H9 (cell line): Measurements from ENCODE around the gene NDUFAF2. TPM values are rescaled to one million over a fixed set of nuclear protein-coding genes. Genes with fewer than 3 reads are reported as not detected.

Experiments
- DNase-seq: peaks from one replicate; pipeline ENCODE4 v3.0.0-alpha.2; 2017
- H2AFZ ChIP-seq: one replicate; pipeline ENCODE4 v1.6.1; 2013; ENCODE audit warnings: mild to moderate bottlenecking, low read length, control low read depth, moderate library complexity
- H2AK5ac ChIP-seq: 2 replicates; pipeline ENCODE4 v1.6.1; 2013; ENCODE audit warnings: low read length, control low read depth, mixed read lengths; ENCODE audit not compliant: insufficient read length
- H2BK120ac ChIP-seq: one replicate; pipeline ENCODE4 v1.6.1; 2013; ENCODE audit warnings: low read depth, mild to moderate bottlenecking, low read length, control low read depth, inconsistent platforms; ENCODE audit not compliant: poor library complexity, severe bottlenecking
- H2BK12ac ChIP-seq: 2 replicates; pipeline ENCODE4 v1.6.1; 2013; ENCODE audit warnings: low read length, control low read depth, mixed read lengths, low read depth; ENCODE audit not compliant: insufficient read length
- H2BK15ac ChIP-seq: 2 replicates; pipeline ENCODE4 v1.6.1; 2013; ENCODE audit warnings: low read depth, low read length, control low read depth
- H2BK20ac ChIP-seq: one replicate; pipeline ENCODE4 v1.6.1; 2013; ENCODE audit warnings: low read depth, mild to moderate bottlenecking, low read length, control low read depth, inconsistent platforms; ENCODE audit not compliant: poor library complexity, severe bottlenecking
- H2BK5ac ChIP-seq: 2 replicates; pipeline ENCODE4 v1.6.1; 2013; ENCODE audit warnings: low read length, control low read depth, mixed read lengths; ENCODE audit not compliant: insufficient read length
- H3K14ac ChIP-seq: 2 replicates; pipeline ENCODE4 v1.6.1; 2013; ENCODE audit warnings: low read length, control low read depth; ENCODE audit not compliant: insufficient read depth
- H3K18ac ChIP-seq: 2 replicates; pipeline ENCODE4 v1.6.1; 2013; ENCODE audit warnings: low read depth, mild to moderate bottlenecking, mixed read lengths, low read length, control low read depth; ENCODE audit not compliant: insufficient read length
- H3K23ac ChIP-seq: 2 replicates; pipeline ENCODE4 v1.6.1; 2013; ENCODE audit warnings: low read length, control low read depth, mixed read lengths, low read depth; ENCODE audit not compliant: insufficient read length
- H3K23me2 ChIP-seq: 2 replicates; pipeline ENCODE4 v1.6.1; 2013; ENCODE audit warnings: low read depth, mild to moderate bottlenecking, mixed read lengths, low read length, control low read depth; ENCODE audit not compliant: insufficient read length, poor library complexity, severe bottlenecking
- H3K27ac ChIP-seq: 2 replicates; pipeline ENCODE4 v1.5.1; 2013; ENCODE audit warnings: low read length, control low read depth, mixed read lengths, low read depth; ENCODE audit not compliant: insufficient read length
- H3K27me3 ChIP-seq: 2 replicates; pipeline ENCODE4 v1.6.1; 2013; ENCODE audit warnings: low read length, control low read depth, inconsistent platforms; ENCODE audit not compliant: insufficient read depth
- H3K4ac ChIP-seq: 2 replicates; pipeline ENCODE4 v1.6.1; 2013; ENCODE audit warnings: low read depth, mild to moderate bottlenecking, control low read depth, inconsistent platforms, low read length, moderate library complexity
- H3K4me1 ChIP-seq: 2 replicates; pipeline ENCODE4 v1.6.1; 2013; ENCODE audit warnings: low read length, control low read depth, inconsistent platforms; ENCODE audit not compliant: insufficient read depth
- H3K4me2 ChIP-seq: 2 replicates; pipeline ENCODE4 v1.6.1; 2013; ENCODE audit warnings: low read length, control low read depth, mixed read lengths; ENCODE audit not compliant: insufficient read length, insufficient read depth
- H3K56ac ChIP-seq: 2 replicates; pipeline ENCODE4 v1.6.1; 2013; ENCODE audit warnings: low read depth, mild to moderate bottlenecking, mixed read lengths, low read length, control low read depth; ENCODE audit not compliant: insufficient read length
- H3K79me1 ChIP-seq: 2 replicates; pipeline ENCODE4 v1.6.1; 2013; ENCODE audit warnings: low read depth, mild to moderate bottlenecking, moderate library complexity, low read length, control low read depth, inconsistent platforms; ENCODE audit not compliant: insufficient read depth, poor library complexity, severe bottlenecking
- H3K79me2 ChIP-seq: 2 replicates; pipeline ENCODE4 v1.6.1; 2013; ENCODE audit warnings: low read length, control low read depth, inconsistent platforms; ENCODE audit not compliant: insufficient read depth
- H3K9ac ChIP-seq: 2 replicates; pipeline ENCODE4 v1.6.1; 2013; ENCODE audit warnings: low read length, control low read depth, mixed read lengths; ENCODE audit not compliant: insufficient read length; ENCODE audit errors: extremely low read depth
- H3K9me3 ChIP-seq: one replicate; pipeline ENCODE4 v1.6.1; 2013; ENCODE audit warnings: low read depth, low read length, inconsistent platforms; ENCODE audit not compliant: control insufficient read depth
- H3T11ph ChIP-seq: one replicate; pipeline ENCODE4 v1.6.1; 2013; ENCODE audit warnings: mild to moderate bottlenecking, low read length, control low read depth, inconsistent platforms
- H4K20me1 ChIP-seq: one replicate; pipeline ENCODE4 v1.6.1; 2013; ENCODE audit not compliant: control insufficient read depth, insufficient read length, insufficient read depth
- H4K5ac ChIP-seq: 2 replicates; pipeline ENCODE4 v1.6.1; 2013; ENCODE audit warnings: low read depth, mild to moderate bottlenecking, mixed read lengths, low read length, control low read depth; ENCODE audit not compliant: insufficient read length
- H4K8ac ChIP-seq: replicated peaks from 2 replicates; pipeline ENCODE4 v1.6.1; 2013; ENCODE audit warnings: low read length, control low read depth, mixed read lengths, low read depth; ENCODE audit not compliant: insufficient read length
- H4K91ac ChIP-seq: 2 replicates; pipeline ENCODE4 v1.6.1; 2013; ENCODE audit warnings: low read depth, mild to moderate bottlenecking, moderate library complexity, mixed read lengths, low read length, control low read depth; ENCODE audit not compliant: insufficient read length
- H3K27ac Mint-ChIP-seq, 3 experiments: 2 replicates in 2 of 3; 3 replicates in 1 of 3; pipeline ENCODE4 v1.8.0; 2020 to 2021; ENCODE audit warnings: mixed read lengths in 3 of 3, mild to moderate bottlenecking in 1 of 3, moderate library complexity in 1 of 3
- H3K27me3 Mint-ChIP-seq: 2 replicates; pipeline ENCODE4 v1.8.0; 2021; ENCODE audit warnings: low read depth, mild to moderate bottlenecking, moderate library complexity, mixed read lengths
- H3K36me3 Mint-ChIP-seq, 3 experiments: 2 replicates in 2 of 3; 3 replicates in 1 of 3; pipeline ENCODE4 v1.8.0; 2020 to 2021; ENCODE audit warnings: low read depth in 3 of 3, mixed read lengths in 3 of 3; ENCODE audit not compliant: insufficient read depth in 1 of 3
- H3K4me1 Mint-ChIP-seq, 2 experiments: 2 replicates each; pipeline ENCODE4 v1.8.0; 2020; ENCODE audit warnings: mixed read lengths in 2 of 2
- H3K4me3 Mint-ChIP-seq, 2 experiments: 2 replicates in 1 of 2; 3 replicates in 1 of 2; pipeline ENCODE4 v1.8.0; 2020 to 2021; ENCODE audit warnings: mild to moderate bottlenecking in 2 of 2, mixed read lengths in 2 of 2, moderate library complexity in 1 of 2
- H3K9me3 Mint-ChIP-seq, 2 experiments: 2 replicates in 1 of 2; 3 replicates in 1 of 2; pipeline ENCODE4 v1.8.0; 2020; ENCODE audit warnings: mild to moderate bottlenecking in 2 of 2, mixed read lengths in 2 of 2, moderate library complexity in 1 of 2
- WGBS: extraction: QIAGEN DNeasy Blood & Tissue Kit; methylation state at CpG from one replicate; pipeline ENCODE4 v1.1.7; 2013; ENCODE audit warnings: missing lambda C conversion rate, low lambda C conversion rate, mixed read lengths; ENCODE audit not compliant: insufficient read length; ENCODE audit errors: extremely low coverage; 5-methylcytosine and 5-hydroxymethylcytosine counted together
- total RNA-seq: library from RNA; stranded (reverse); gene quantifications from 2 replicates; pipeline ENCODE4 v1.2.1, GENCODE V29; 2021
- TF ChIP-seq, protein P1 (sequence below): fragments of 200-600 bp; sonication (generic); conservative IDR thresholded peaks from 3 replicates; pipeline ENCODE4 v1.8.0; 2021; ENCODE audit warnings: antibody characterized with exemption, mild to moderate bottlenecking

NDUFAF2 gene
- total RNA-seq, 1 experiment from 2014 or later: 31.4 TPM

DNA sequence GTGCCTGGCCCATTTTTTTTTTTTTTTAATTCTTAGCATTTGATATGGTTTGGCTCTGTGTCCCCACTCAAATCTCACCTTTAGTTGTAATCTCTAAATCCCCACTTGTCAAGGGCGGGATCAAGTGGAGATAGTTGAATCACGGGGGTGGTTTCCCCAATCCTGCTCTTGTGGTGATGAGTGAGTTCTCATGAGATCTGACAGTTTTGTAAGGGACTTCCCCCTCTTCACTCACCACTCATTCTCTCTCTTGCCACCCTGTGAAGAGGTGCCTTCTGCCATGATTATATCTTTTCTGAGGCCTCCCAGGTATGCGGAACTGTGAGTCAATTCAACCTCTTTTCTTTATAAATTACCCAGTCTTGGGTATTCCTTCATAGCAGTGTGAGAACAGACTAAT, 27.2 kb downstream of the NDUFAF2 start:
- no CpG with 5 or more reads among the region's 3 CpGs for WGBS
- H3K18ac ChIP-seq: no peak overlapping the region
- H3K27me3 ChIP-seq: no peaks in the 10 kb centered on the region
- H3K4me3 Mint-ChIP-seq: no peak overlapping the region
- H3K4ac ChIP-seq: no peak overlapping the region
- no peaks in the 10 kb centered on the region for H3K79me1 ChIP-seq
- H3K9ac ChIP-seq: no peak overlapping the region
- H2BK12ac ChIP-seq: no peak overlapping the region
- no peaks in the 10 kb centered on the region for H3K79me2 ChIP-seq
- peaks cover 9 to 18% of the 10 kb centered on the region in 2 experiments; a peak in 4 of 5 replicates for H3K9me3 Mint-ChIP-seq
- no peak overlapping the region for H4K8ac ChIP-seq
- H2BK15ac ChIP-seq: no peak overlapping the region
- no peak overlapping the region for H3K27ac Mint-ChIP-seq
- H3K56ac ChIP-seq: no peak overlapping the region
- H3K4me1 Mint-ChIP-seq: no peaks in the 10 kb centered on the region
- no peak overlapping the region for H3K14ac ChIP-seq
- H2AK5ac ChIP-seq: no peak overlapping the region
- H2BK5ac ChIP-seq: no peak overlapping the region
- H3K23me2 ChIP-seq: peaks cover under 1% of the 10 kb centered on the region
- TF ChIP-seq, protein P1, sequence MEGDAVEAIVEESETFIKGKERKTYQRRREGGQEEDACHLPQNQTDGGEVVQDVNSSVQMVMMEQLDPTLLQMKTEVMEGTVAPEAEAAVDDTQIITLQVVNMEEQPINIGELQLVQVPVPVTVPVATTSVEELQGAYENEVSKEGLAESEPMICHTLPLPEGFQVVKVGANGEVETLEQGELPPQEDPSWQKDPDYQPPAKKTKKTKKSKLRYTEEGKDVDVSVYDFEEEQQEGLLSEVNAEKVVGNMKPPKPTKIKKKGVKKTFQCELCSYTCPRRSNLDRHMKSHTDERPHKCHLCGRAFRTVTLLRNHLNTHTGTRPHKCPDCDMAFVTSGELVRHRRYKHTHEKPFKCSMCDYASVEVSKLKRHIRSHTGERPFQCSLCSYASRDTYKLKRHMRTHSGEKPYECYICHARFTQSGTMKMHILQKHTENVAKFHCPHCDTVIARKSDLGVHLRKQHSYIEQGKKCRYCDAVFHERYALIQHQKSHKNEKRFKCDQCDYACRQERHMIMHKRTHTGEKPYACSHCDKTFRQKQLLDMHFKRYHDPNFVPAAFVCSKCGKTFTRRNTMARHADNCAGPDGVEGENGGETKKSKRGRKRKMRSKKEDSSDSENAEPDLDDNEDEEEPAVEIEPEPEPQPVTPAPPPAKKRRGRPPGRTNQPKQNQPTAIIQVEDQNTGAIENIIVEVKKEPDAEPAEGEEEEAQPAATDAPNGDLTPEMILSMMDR: no peak
- peaks cover 1 to 9% (median 2%) of the 10 kb centered on the region in 3 experiments; a peak in 6 of 7 replicates for H3K36me3 Mint-ChIP-seq
- H3K27me3 Mint-ChIP-seq: no peaks in the 10 kb centered on the region
- H3K27ac ChIP-seq: no peak overlapping the region
- no peak overlapping the region for H4K91ac ChIP-seq
- H4K5ac ChIP-seq: no peak overlapping the region
- H3K4me1 ChIP-seq: no peaks in the 10 kb centered on the region
- H3T11ph ChIP-seq: no peak overlapping the region
- H3K9me3 ChIP-seq: no peaks in the 10 kb centered on the region
- H2AFZ ChIP-seq: no peak overlapping the region
- no peaks in the 10 kb centered on the region for H4K20me1 ChIP-seq
- H2BK20ac ChIP-seq: no peak overlapping the region
- no peak overlapping the region for H3K23ac ChIP-seq
- no peak for DNase-seq
- no peak overlapping the region for H3K4me2 ChIP-seq
- no peak overlapping the region for H2BK120ac ChIP-seq
